ENCODE measurements around the gene HIVEP2. TPM values are rescaled to one million over a fixed set of nuclear protein-coding genes. Genes with fewer than 3 reads are reported as not detected.
A peak's percentile ranks its signal among the peaks of the same experiment; 100 is the strongest.

HIVEP2 gene
- total RNA-seq, 1 donor from 2014 or later, result 24.6 TPM

- TF ChIP-seq CTCF (IDR thresholded peaks at IDR 0.05; ENCODE audit: insufficient read depth, low read length, poor library complexity, severe bottlenecking), result no peak
- DNase-seq (ENCODE audit: low read depth), result no peak
- Histone ChIP-seq H3K36me3 (ENCODE audit: control insufficient read depth, insufficient read depth, low read length) (no peaks in the 10 kb centered on the region), H3K4me3 (ENCODE audit: low read depth, low read length) (no peak overlapping the region), H3K27me3 (ENCODE audit: control insufficient read depth, insufficient read depth, low read length) (no peaks in the 10 kb centered on the region)
Measured at GRCh38 chr6:142954844-142955243, 9.9 kb upstream of the HIVEP2 start.

GRCh38 chr6:142953373-142954273 is 8.6 kb upstream of the HIVEP2 start:
- Histone ChIP-seq H3K4me3 (ENCODE audit: low read depth, low read length) (no peak overlapping the region), H3K36me3 (ENCODE audit: control insufficient read depth, insufficient read depth, low read length) (no peaks in the 10 kb centered on the region), H3K27me3 (ENCODE audit: control insufficient read depth, insufficient read depth, low read length) (no peaks in the 10 kb centered on the region)
- TF ChIP-seq CTCF (IDR thresholded peaks at IDR 0.05; ENCODE audit: insufficient read depth, low read length, poor library complexity, severe bottlenecking), result no peak
- DNase-seq (ENCODE audit: low read depth), result no peak

- H3K36me3 ChIP-seq (ENCODE audit: control insufficient read depth, insufficient read depth, low read length), result no peaks in the 10 kb centered on the region
- TF ChIP-seq CTCF (IDR thresholded peaks at IDR 0.05; ENCODE audit: insufficient read depth, low read length, poor library complexity, severe bottlenecking), result no peak
Measured at GRCh38 chr6:142952614-142953013, 7.6 kb upstream of the HIVEP2 start.

GRCh38 chr6:142950291-142950690 is 5.3 kb upstream of the HIVEP2 start:
- H3K4me3 ChIP-seq (ENCODE audit: low read depth, low read length), result no peak overlapping the region
- TF ChIP-seq CTCF (IDR thresholded peaks at IDR 0.05; ENCODE audit: insufficient read depth, low read length, poor library complexity, severe bottlenecking), result no peak
- no peaks in the 10 kb centered on the region for H3K36me3 ChIP-seq (ENCODE audit: control insufficient read depth, insufficient read depth, low read length)
- H3K27me3 ChIP-seq (ENCODE audit: control insufficient read depth, insufficient read depth, low read length), result no peaks in the 10 kb centered on the region
- DNase-seq (ENCODE audit: low read depth), result no peak

More at GRCh38 chr6:142952614-142953013, 7.6 kb upstream of the HIVEP2 start:
- DNase-seq (ENCODE audit: low read depth), result no peak
- Histone ChIP-seq H3K4me3 (ENCODE audit: low read depth, low read length) (no peak overlapping the region), H3K27me3 (ENCODE audit: control insufficient read depth, insufficient read depth, low read length) (no peaks in the 10 kb centered on the region)

GRCh38 chr6:142947714-142948480 is 2.9 kb upstream of the HIVEP2 start:
- no peak for TF ChIP-seq CTCF (IDR thresholded peaks at IDR 0.05; ENCODE audit: insufficient read depth, low read length, poor library complexity, severe bottlenecking)
- no peak for DNase-seq (ENCODE audit: low read depth)
- Histone ChIP-seq H3K36me3 (ENCODE audit: control insufficient read depth, insufficient read depth, low read length) (no peaks in the 10 kb centered on the region), H3K27me3 (ENCODE audit: control insufficient read depth, insufficient read depth, low read length) (no peaks in the 10 kb centered on the region), H3K4me3 (ENCODE audit: low read depth, low read length) (peak overlapping the region; percentile 78)
